Parathyroid adenoma (tissue), 2 donors: Measurements from ENCODE around the gene RUFY3.
"Not testable (repeated sequence)": the region's sequence is repeated elsewhere in the genome, so short reads cannot be mapped to it uniquely, and the experiment has no call there.

Experiments used
- H2AFZ ChIP-seq: fragments of 300-600 bp; sonication (generic); one replicate; pipeline ENCODE4 v1.7.0; 2017; ENCODE audit warnings: antibody characterized with exemption, mild to moderate bottlenecking
- H3K27ac ChIP-seq: fragments of 300-600 bp; sonication (generic); one replicate; pipeline ENCODE4 v1.7.0; 2017
- H3K27me3 ChIP-seq: fragments of 300-600 bp; sonication (generic); one replicate; pipeline ENCODE4 v1.7.0; 2017; ENCODE audit warnings: low read length; ENCODE audit not compliant: control insufficient read depth, insufficient read depth
- H3K36me3 ChIP-seq: fragments of 300-600 bp; sonication (generic); one replicate; pipeline ENCODE4 v1.7.0; 2017; ENCODE audit warnings: low read length; ENCODE audit not compliant: control insufficient read depth, insufficient read depth
- H3K4me1 ChIP-seq: fragments of 300-600 bp; sonication (generic); one replicate; pipeline ENCODE4 v1.7.0; 2017; ENCODE audit warnings: control low read depth
- H3K4me2 ChIP-seq: fragments of 300-600 bp; sonication (generic); one replicate; pipeline ENCODE4 v1.7.0; 2017; ENCODE audit warnings: low read length
- H3K4me3 ChIP-seq: fragments of 300-600 bp; sonication (generic); one replicate; pipeline ENCODE4 v1.7.0; 2017; ENCODE audit warnings: low read depth, low read length
- H3K79me2 ChIP-seq: fragments of 300-600 bp; sonication (generic); one replicate; pipeline ENCODE4 v1.7.0; 2017; ENCODE audit warnings: control low read depth
- H3K9ac ChIP-seq: fragments of 300-600 bp; sonication (generic); one replicate; pipeline ENCODE4 v1.7.0; 2017; ENCODE audit warnings: mild to moderate bottlenecking
- H3K9me3 ChIP-seq: fragments of 300-600 bp; sonication (generic); one replicate; pipeline ENCODE4 v1.7.0; 2017; ENCODE audit warnings: low read length; ENCODE audit not compliant: control insufficient read depth
- TF ChIP-seq, protein P1 (sequence below): fragments of 300-600 bp; sonication (generic); IDR thresholded peaks from one replicate; pipeline ENCODE4 v1.7.0; 2017; ENCODE audit warnings: antibody characterized with exemption, mild to moderate bottlenecking
- donor health status: primary hyperparathyroidism.

The RUFY3 gene

GRCh38 chr4:70680934-70681333, 40.8 kb upstream of the RUFY3 start:
- H3K9ac ChIP-seq: no peak overlapping the region
- no peaks in the 10 kb centered on the region for H3K9me3 ChIP-seq
- no peaks in the 10 kb centered on the region for H3K27me3 ChIP-seq
- no peaks in the 10 kb centered on the region for H3K4me1 ChIP-seq
- H3K4me3 ChIP-seq: no peak overlapping the region
- H2AFZ ChIP-seq: no peak overlapping the region
- H3K27ac ChIP-seq: no peak overlapping the region
- no peaks in the 10 kb centered on the region for H3K36me3 ChIP-seq
- no peaks in the 10 kb centered on the region for H3K79me2 ChIP-seq
- H3K4me2 ChIP-seq: no peak overlapping the region
- TF ChIP-seq, protein P1, sequence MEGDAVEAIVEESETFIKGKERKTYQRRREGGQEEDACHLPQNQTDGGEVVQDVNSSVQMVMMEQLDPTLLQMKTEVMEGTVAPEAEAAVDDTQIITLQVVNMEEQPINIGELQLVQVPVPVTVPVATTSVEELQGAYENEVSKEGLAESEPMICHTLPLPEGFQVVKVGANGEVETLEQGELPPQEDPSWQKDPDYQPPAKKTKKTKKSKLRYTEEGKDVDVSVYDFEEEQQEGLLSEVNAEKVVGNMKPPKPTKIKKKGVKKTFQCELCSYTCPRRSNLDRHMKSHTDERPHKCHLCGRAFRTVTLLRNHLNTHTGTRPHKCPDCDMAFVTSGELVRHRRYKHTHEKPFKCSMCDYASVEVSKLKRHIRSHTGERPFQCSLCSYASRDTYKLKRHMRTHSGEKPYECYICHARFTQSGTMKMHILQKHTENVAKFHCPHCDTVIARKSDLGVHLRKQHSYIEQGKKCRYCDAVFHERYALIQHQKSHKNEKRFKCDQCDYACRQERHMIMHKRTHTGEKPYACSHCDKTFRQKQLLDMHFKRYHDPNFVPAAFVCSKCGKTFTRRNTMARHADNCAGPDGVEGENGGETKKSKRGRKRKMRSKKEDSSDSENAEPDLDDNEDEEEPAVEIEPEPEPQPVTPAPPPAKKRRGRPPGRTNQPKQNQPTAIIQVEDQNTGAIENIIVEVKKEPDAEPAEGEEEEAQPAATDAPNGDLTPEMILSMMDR: no peak

- H3K79me2 ChIP-seq: no peaks in the 10 kb centered on the region
- H2AFZ ChIP-seq: no peak overlapping the region
- H3K27ac ChIP-seq: no peak overlapping the region
- no peak overlapping the region for H3K4me2 ChIP-seq
- H3K36me3 ChIP-seq: no peaks in the 10 kb centered on the region
- TF ChIP-seq, protein P1: no peak
- H3K4me1 ChIP-seq: no peaks in the 10 kb centered on the region
- H3K27me3 ChIP-seq: no peaks in the 10 kb centered on the region
- no peak overlapping the region for H3K4me3 ChIP-seq
- no peak overlapping the region for H3K9ac ChIP-seq
- no peaks in the 10 kb centered on the region for H3K9me3 ChIP-seq
Observed at GRCh38 chr4:70681704-70682103, 40.1 kb upstream of the RUFY3 start.

- not testable (repeated sequence) for H3K4me1 ChIP-seq, H3K9me3 ChIP-seq, H3K36me3 ChIP-seq, H3K27ac ChIP-seq, H2AFZ ChIP-seq, H3K9ac ChIP-seq, H3K79me2 ChIP-seq, H3K4me3 ChIP-seq, H3K27me3 ChIP-seq, H3K4me2 ChIP-seq
Observed at GRCh38 chr4:70682142-70682541, 39.6 kb upstream of the RUFY3 start.

- Histone ChIP-seq H3K36me3 (no peaks in the 10 kb centered on the region), H3K9ac (no peak overlapping the region)
Observed at GRCh38 chr4:70687392-70687791, 34.4 kb upstream of the RUFY3 start.

DNA sequence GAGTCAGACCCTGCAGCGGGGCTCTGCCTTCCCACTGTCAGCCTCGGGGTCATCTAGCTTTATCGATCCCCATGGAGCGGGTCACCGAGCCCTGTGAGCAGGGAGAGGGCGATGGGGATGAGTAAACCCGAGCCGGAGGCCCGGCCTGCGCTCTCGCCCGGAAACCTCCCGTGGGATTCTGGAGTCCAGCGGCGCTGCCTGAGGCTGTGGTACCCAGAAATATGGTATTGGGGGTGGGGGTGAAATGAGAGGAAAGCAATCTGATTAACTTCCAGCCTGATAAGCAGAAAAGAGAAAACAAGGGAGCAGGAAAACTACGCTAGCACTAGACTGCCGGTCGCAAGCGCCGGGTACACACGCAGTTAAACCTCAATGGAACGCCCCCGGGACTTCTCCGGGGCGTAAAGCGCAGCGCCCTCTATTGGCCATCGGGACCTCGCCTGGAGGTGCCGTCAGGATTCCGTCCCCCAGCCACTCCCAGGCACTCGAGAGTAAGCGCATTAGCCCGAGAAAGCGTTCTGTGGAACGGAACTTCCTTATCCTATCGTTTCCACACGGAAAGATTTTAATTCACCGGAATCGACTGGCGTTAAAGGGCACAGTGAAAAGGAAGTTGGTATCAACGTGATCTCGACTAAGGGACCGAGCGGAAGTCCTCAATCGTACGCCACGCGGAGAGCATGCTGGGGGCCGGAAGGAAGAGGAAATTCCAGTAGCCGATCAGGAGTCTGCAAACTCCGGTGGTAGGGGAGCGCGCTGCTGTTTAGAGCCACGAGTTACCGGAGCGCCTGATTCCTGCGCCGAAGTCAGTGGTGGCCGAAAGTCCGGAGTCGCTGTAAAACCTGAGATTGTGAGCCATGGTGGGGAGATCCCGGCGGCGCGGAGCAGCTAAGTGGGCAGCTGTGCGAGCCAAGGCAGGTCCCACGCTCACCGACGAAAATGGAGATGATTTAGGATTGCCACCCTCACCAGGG, 33.7 kb upstream of the RUFY3 start, which contains the start of gene UTP3:
Gene UTP3, plus strand, starts transcription at position 712 of the 974 bp plus-strand sequence. Its CDS starts 146 bp downstream, at position 858.
- Histone ChIP-seq H3K4me3 (peak within 1 kb of the TSS; percentile 92), H3K9ac (no peak within 1 kb of the TSS), H3K4me1 (no peaks in the 10 kb centered on the region), H3K4me2 (peak within 1 kb of the TSS; percentile 97), H3K27ac (peak within 1 kb of the TSS; percentile 95), H2AFZ (peak within 1 kb of the TSS; percentile 99), H3K36me3 (no peaks in the 10 kb centered on the region), H3K79me2 (no peaks in the 10 kb centered on the region), H3K9me3 (no peaks in the 10 kb centered on the region), H3K27me3 (no peaks in the 10 kb centered on the region)
- TF ChIP-seq, protein P1: peak; percentile 91

More at GRCh38 chr4:70687392-70687791, 34.4 kb upstream of the RUFY3 start:
- Histone ChIP-seq H2AFZ (peak overlapping the region; percentile 99), H3K79me2 (no peaks in the 10 kb centered on the region), H3K9me3 (no peaks in the 10 kb centered on the region), H3K4me3 (peak overlapping the region; percentile 92), H3K27ac (peak overlapping the region; percentile 95), H3K27me3 (no peaks in the 10 kb centered on the region), H3K4me1 (no peaks in the 10 kb centered on the region), H3K4me2 (peak overlapping the region; percentile 97)
- TF ChIP-seq, protein P1: no peak
